Erythroblast (primary cell): ENCODE data around the gene TEKT5.

Source experiments
- GATA1 ChIP-seq: IDR thresholded peaks from 2 replicates; pipeline ENCODE4 v1.6.1; 2011; ENCODE audit warnings: low read depth, mild to moderate bottlenecking, control low read depth, low read length, moderate library complexity
- POLR2A ChIP-seq: IDR thresholded peaks from 2 replicates; pipeline ENCODE4 v1.6.1; 2011; ENCODE audit warnings: mild to moderate bottlenecking, low read length

- TF ChIP-seq POLR2A = no peak
- TF ChIP-seq GATA1 = no peak
Measured at GRCh38 chr16:10741844-10742243, 47.1 kb upstream of the TEKT5 start.
